ENCODE measurements around the gene GRK6.
A peak's percentile ranks its signal among the peaks of the same experiment; 100 is the strongest.

Gene GRK6

GRCh38 chr5:177456591-177456964 lies 30.1 kb downstream of the GRK6 start:
- no peaks in the 10 kb centered on the region for H3K27me3 Mint-ChIP-seq
- H3K36me3 Mint-ChIP-seq (ENCODE audit: low read depth), result peaks cover 13% of the 10 kb centered on the region
- peak overlapping the region; percentile 66 for H3K4me3 Mint-ChIP-seq
- no peak overlapping the region for H3K27ac Mint-ChIP-seq
- H3K4me1 Mint-ChIP-seq (ENCODE audit: low read depth), result peaks cover 32% of the 10 kb centered on the region
- no peaks in the 10 kb centered on the region for H3K9me3 Mint-ChIP-seq

- Mint-ChIP-seq H3K27ac (no peak overlapping the region), H3K27me3 (no peaks in the 10 kb centered on the region), H3K4me1 (ENCODE audit: low read depth) (peaks cover 32% of the 10 kb centered on the region), H3K4me3 (peak overlapping the region; percentile 48), H3K9me3 (no peaks in the 10 kb centered on the region), H3K36me3 (ENCODE audit: low read depth) (peaks cover 15% of the 10 kb centered on the region)
Measured at GRCh38 chr5:177456976-177457851, 30.7 kb downstream of the GRK6 start.

- Mint-ChIP-seq H3K9me3 (no peaks in the 10 kb centered on the region), H3K4me3 (no peak overlapping the region), H3K27ac (no peak overlapping the region), H3K36me3 (ENCODE audit: low read depth) (peaks cover 15% of the 10 kb centered on the region), H3K27me3 (no peaks in the 10 kb centered on the region), H3K4me1 (ENCODE audit: low read depth) (peaks cover 34% of the 10 kb centered on the region)
Measured at GRCh38 chr5:177457852-177458681, 31.6 kb downstream of the GRK6 start.

- H3K27me3 Mint-ChIP-seq, result no peaks in the 10 kb centered on the region
- H3K4me3 Mint-ChIP-seq, result no peak overlapping the region
- peaks cover 27% of the 10 kb centered on the region for H3K4me1 Mint-ChIP-seq (ENCODE audit: low read depth)
- peaks cover 18% of the 10 kb centered on the region for H3K36me3 Mint-ChIP-seq (ENCODE audit: low read depth)
- no peaks in the 10 kb centered on the region for H3K9me3 Mint-ChIP-seq
- no peak overlapping the region for H3K27ac Mint-ChIP-seq
Measured at GRCh38 chr5:177458912-177459350, 32.5 kb downstream of the GRK6 start.

DNA sequence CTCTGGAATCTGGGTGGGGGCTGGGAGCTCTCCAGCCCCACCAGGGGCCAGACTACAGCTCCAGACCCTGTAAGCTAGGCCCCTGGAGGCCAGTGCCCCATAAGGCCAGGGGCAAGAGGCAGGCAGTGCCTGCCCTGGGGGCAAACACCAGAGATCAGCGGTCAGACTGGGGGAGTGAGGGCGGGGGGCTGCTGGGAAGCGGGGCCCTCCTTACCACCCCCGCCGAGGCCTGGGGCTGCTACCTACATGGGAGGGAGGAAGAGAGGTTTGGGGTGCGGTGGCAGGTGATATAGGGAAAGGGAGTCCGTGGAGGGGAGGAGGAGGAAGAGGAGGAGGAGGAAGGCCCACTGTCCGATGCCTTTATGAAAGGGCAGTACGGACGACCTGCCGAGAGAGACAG lies 32.9 kb downstream of the GRK6 start:
- no peak overlapping the region for H3K4me3 Mint-ChIP-seq
- no peak overlapping the region for H3K27ac Mint-ChIP-seq
- peaks cover 26% of the 10 kb centered on the region for H3K4me1 Mint-ChIP-seq (ENCODE audit: low read depth)
- H3K36me3 Mint-ChIP-seq (ENCODE audit: low read depth), result peaks cover 18% of the 10 kb centered on the region
- H3K27me3 Mint-ChIP-seq, result no peaks in the 10 kb centered on the region
- no peaks in the 10 kb centered on the region for H3K9me3 Mint-ChIP-seq

GRCh38 chr5:177459819-177460628 lies 33.5 kb downstream of the GRK6 start:
- no peak overlapping the region for H3K27ac Mint-ChIP-seq
- peaks cover 19% of the 10 kb centered on the region for H3K36me3 Mint-ChIP-seq (ENCODE audit: low read depth)
- peaks cover 26% of the 10 kb centered on the region for H3K4me1 Mint-ChIP-seq (ENCODE audit: low read depth)
- H3K9me3 Mint-ChIP-seq, result no peaks in the 10 kb centered on the region
- H3K4me3 Mint-ChIP-seq, result no peak overlapping the region
- H3K27me3 Mint-ChIP-seq, result no peaks in the 10 kb centered on the region

DNA sequence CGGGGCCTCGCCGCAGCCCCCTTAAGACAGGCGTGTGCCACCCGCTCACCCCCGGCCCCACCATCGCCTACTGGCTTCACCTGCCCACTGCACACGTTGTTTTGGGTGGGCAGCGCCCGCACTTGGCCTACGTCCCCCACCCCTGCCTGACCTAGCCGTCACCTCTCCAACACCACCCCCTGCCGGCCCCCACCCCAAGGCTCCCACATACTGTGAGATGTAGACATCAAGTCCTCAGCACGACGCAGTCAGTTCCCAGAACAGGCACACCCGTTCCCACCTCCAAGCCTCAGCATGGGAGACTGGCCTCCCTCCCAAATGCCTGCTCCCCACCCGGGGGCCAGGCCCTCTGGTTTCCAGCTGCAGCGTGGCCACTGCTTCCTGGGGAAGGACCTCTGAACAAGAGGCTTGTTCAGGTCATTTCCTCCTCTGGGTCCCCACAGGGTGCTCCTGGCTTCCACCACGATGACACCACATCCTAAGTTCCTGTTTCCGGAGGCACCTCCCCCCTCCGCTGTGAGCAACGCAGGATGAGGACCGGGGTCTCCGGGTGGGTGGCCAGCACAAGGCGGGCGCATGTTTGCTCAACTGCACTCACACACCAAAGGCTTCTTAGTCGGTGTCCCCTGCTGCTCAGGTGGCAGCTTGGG lies 35.7 kb downstream of the GRK6 start:
- Mint-ChIP-seq H3K4me1 (ENCODE audit: low read depth) (peaks cover 16% of the 10 kb centered on the region), H3K36me3 (ENCODE audit: low read depth) (peaks cover 29% of the 10 kb centered on the region), H3K4me3 (no peak overlapping the region), H3K27me3 (no peaks in the 10 kb centered on the region), H3K9me3 (no peaks in the 10 kb centered on the region), H3K27ac (peak overlapping the region; percentile 59)

- no peak overlapping the region for H3K27ac Mint-ChIP-seq
- H3K4me3 Mint-ChIP-seq, result no peak overlapping the region
- peaks cover 13% of the 10 kb centered on the region for H3K4me1 Mint-ChIP-seq (ENCODE audit: low read depth)
- no peaks in the 10 kb centered on the region for H3K9me3 Mint-ChIP-seq
- H3K36me3 Mint-ChIP-seq (ENCODE audit: low read depth), result peaks cover 35% of the 10 kb centered on the region
- no peaks in the 10 kb centered on the region for H3K27me3 Mint-ChIP-seq
Measured at GRCh38 chr5:177465044-177465443, 38.6 kb downstream of the GRK6 start.

- Mint-ChIP-seq H3K27me3 (no peaks in the 10 kb centered on the region), H3K9me3 (no peaks in the 10 kb centered on the region), H3K27ac (no peak overlapping the region), H3K4me1 (ENCODE audit: low read depth) (peaks cover 29% of the 10 kb centered on the region), H3K4me3 (no peak overlapping the region), H3K36me3 (ENCODE audit: low read depth) (peaks cover 29% of the 10 kb centered on the region)
Measured at GRCh38 chr5:177466861-177467260, 40.4 kb downstream of the GRK6 start.

- Mint-ChIP-seq H3K4me3 (no peak overlapping the region), H3K27me3 (no peaks in the 10 kb centered on the region), H3K9me3 (no peaks in the 10 kb centered on the region), H3K36me3 (ENCODE audit: low read depth) (peaks cover 29% of the 10 kb centered on the region), H3K4me1 (ENCODE audit: low read depth) (peaks cover 27% of the 10 kb centered on the region), H3K27ac (no peak overlapping the region)
Measured at GRCh38 chr5:177467436-177467835, 41.0 kb downstream of the GRK6 start.

DNA sequence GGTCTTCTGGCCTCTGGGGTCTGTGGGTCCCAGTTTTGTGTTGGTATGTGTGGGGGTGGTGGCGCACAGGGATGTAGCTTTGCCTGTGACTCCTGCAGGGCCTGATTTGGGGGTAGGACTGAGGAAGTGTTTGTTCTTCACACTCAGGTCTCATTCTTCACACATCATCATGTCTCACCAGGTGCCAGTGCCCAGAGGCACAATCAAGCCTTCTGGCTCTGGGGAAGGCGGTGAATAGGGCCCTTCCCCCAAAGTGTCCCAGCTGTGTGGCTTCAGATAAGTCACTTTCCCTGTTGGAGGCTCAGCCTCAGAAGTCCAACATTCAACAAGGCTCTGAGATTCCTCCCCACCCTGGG lies 41.8 kb downstream of the GRK6 start:
- Mint-ChIP-seq H3K36me3 (ENCODE audit: low read depth) (peaks cover 29% of the 10 kb centered on the region), H3K27me3 (no peaks in the 10 kb centered on the region), H3K4me1 (ENCODE audit: low read depth) (peaks cover 21% of the 10 kb centered on the region), H3K9me3 (no peaks in the 10 kb centered on the region), H3K4me3 (no peak overlapping the region), H3K27ac (no peak overlapping the region)

- Mint-ChIP-seq H3K36me3 (ENCODE audit: low read depth) (peaks cover 26% of the 10 kb centered on the region), H3K27ac (no peak overlapping the region), H3K4me3 (no peak overlapping the region), H3K9me3 (no peaks in the 10 kb centered on the region), H3K4me1 (ENCODE audit: low read depth) (peaks cover 23% of the 10 kb centered on the region), H3K27me3 (no peaks in the 10 kb centered on the region)
Measured at GRCh38 chr5:177468685-177469628, 42.5 kb downstream of the GRK6 start.

- Mint-ChIP-seq H3K27me3 (no peaks in the 10 kb centered on the region), H3K9me3 (no peaks in the 10 kb centered on the region), H3K36me3 (ENCODE audit: low read depth) (peaks cover 26% of the 10 kb centered on the region), H3K4me1 (ENCODE audit: low read depth) (peaks cover 31% of the 10 kb centered on the region), H3K4me3 (no peak overlapping the region), H3K27ac (peak overlapping the region; percentile 49)
Measured at GRCh38 chr5:177469750-177470525, 43.5 kb downstream of the GRK6 start.

Measured in stimulated activated naive CD8-positive, alpha-beta T cell treated with anti-CD3 and anti-CD28 coated beads, Interleukin-15, Interleukin-2, amounts not matched to agents 100 ng/mL and 50 ng/mL, for 24 hours (primary cell).